Right lobe of liver (tissue), 4 donors: Measurements from ENCODE around the gene CACNA2D1.

Experiments
- POLR2A ChIP-seq: fragments of 450-650 bp; IDR thresholded peaks from one replicate; pipeline ENCODE4 v1.6.1; 2017; ENCODE audit warnings: antibody characterized with exemption, mild to moderate bottlenecking
- TF ChIP-seq, protein P1 (sequence below), 4 donors: fragments of 200-600 bp in 3 of 4; fragments of 450-650 bp in 1 of 4; IDR thresholded peaks; one replicate each; pipeline versions ENCODE4 v1.5.1 to v1.8.0; 2016 to 2022; ENCODE audit warnings: antibody characterized with exemption in 4 of 4, mild to moderate bottlenecking in 2 of 4
- donor health status: DM: no; HTN: no; CAD: no.
- donor health status: DM: no; HTN: no; CAD: no.
- donor health status: DM: no; HTN: yes; CAD: no.

DNA sequence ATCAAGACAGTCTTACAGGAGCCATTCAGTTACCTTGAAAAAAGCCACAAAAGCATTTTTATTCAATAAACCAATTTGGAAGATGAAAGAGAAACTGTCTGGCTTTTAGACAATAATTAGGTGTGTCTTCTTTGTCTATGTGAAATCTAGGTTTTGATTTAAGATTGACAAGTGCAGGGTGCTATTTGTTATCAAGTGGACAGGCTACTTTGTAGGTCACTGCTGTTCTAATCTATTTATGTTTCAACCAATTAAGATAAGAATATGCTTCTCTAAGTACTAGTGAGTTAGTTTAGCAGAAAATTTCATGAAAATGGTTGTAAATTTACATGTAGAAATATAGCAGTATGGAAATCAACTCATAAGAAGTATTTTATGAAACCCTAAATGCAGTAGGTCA lies 177.5 kb downstream of the CACNA2D1 start:
- TF ChIP-seq, protein P1, sequence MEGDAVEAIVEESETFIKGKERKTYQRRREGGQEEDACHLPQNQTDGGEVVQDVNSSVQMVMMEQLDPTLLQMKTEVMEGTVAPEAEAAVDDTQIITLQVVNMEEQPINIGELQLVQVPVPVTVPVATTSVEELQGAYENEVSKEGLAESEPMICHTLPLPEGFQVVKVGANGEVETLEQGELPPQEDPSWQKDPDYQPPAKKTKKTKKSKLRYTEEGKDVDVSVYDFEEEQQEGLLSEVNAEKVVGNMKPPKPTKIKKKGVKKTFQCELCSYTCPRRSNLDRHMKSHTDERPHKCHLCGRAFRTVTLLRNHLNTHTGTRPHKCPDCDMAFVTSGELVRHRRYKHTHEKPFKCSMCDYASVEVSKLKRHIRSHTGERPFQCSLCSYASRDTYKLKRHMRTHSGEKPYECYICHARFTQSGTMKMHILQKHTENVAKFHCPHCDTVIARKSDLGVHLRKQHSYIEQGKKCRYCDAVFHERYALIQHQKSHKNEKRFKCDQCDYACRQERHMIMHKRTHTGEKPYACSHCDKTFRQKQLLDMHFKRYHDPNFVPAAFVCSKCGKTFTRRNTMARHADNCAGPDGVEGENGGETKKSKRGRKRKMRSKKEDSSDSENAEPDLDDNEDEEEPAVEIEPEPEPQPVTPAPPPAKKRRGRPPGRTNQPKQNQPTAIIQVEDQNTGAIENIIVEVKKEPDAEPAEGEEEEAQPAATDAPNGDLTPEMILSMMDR (IDR thresholded peaks at IDR 0.05), result no peak
- TF ChIP-seq POLR2A, result no peak
